GM21786 (cell line): ENCODE data around the gene KRTAP6-3.

Experiments used
- ATAC-seq: cut with Tn5 transposase; IDR thresholded peaks from one replicate; pipeline ENCODE4 v1.9.1; 2021; ENCODE audit not compliant: unreplicated experiment

Gene KRTAP6-3

GRCh38 chr21:30623362-30623761 is 31.1 kb downstream of the KRTAP6-3 start:
- ATAC-seq = no peak

- ATAC-seq = no peak
These were observed 33.4 kb downstream of the KRTAP6-3 start for GRCh38 chr21:30625449-30626165.

GRCh38 chr21:30628109-30628508 is 35.9 kb downstream of the KRTAP6-3 start:
- no peak for ATAC-seq

GRCh38 chr21:30629200-30629599 is 37.0 kb downstream of the KRTAP6-3 start:
- ATAC-seq = no peak

GRCh38 chr21:30634906-30635305 is 42.7 kb downstream of the KRTAP6-3 start, which contains the start of gene KRTAP20-2:
Gene KRTAP20-2, plus strand, starts transcription at chr21:30635206. Its CDS starts 58 bp downstream, at chr21:30635264.
- no peak for ATAC-seq

- no peak for ATAC-seq
These were observed 46.4 kb downstream of the KRTAP6-3 start for GRCh38 chr21:30638686-30639085.

GRCh38 chr21:30642564-30642963 is 50.3 kb downstream of the KRTAP6-3 start, which contains the start of gene KRTAP20-3:
Gene KRTAP20-3, plus strand, starts transcription at chr21:30642864.
- ATAC-seq = no peak
